ENCODE measurements around the gene GDF15. TPM values are rescaled to one million over a fixed set of nuclear protein-coding genes. Genes with fewer than 3 reads are reported as not detected.
"Not testable (repeated sequence)": the region's sequence is repeated elsewhere in the genome, so short reads cannot be mapped to it uniquely, and the experiment has no call there.

The GDF15 gene, protein sequence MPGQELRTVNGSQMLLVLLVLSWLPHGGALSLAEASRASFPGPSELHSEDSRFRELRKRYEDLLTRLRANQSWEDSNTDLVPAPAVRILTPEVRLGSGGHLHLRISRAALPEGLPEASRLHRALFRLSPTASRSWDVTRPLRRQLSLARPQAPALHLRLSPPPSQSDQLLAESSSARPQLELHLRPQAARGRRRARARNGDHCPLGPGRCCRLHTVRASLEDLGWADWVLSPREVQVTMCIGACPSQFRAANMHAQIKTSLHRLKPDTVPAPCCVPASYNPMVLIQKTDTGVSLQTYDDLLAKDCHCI
- total RNA-seq: not detected

DNA sequence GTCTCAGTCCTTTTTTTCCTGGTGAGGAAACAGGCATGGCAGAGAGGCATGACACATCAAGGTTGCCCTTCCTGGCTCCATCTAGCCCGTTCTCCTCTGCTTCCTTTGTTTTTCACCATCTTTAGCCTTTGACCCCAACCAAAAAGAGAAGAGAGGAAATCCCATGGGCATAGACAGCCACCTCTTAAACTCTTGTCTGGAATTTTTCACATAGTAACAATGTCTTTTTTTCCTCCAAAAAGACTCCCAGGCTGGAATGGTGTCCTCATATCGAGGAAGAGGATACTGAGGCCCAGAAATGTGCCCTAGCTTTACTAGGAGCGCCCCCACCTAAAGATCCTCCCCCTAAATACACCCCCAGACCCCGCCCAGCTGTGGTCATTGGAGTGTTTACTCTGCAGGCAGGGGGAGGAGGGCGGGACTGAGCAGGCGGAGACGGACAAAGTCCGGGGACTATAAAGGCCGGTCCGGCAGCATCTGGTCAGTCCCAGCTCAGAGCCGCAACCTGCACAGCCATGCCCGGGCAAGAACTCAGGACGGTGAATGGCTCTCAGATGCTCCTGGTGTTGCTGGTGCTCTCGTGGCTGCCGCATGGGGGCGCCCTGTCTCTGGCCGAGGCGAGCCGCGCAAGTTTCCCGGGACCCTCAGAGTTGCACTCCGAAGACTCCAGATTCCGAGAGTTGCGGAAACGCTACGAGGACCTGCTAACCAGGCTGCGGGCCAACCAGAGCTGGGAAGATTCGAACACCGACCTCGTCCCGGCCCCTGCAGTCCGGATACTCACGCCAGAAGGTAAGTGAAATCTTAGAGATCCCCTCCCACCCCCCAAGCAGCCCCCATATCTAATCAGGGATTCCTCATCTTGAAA lies at the start of gene GDF15:
GDF15 (plus strand) TSS at position 484 of the 868 bp plus-strand sequence; CDS start at position 516, 32 bp downstream.
- CTCF ChIA-PET: interaction anchor here (0.5 to 15.3 kb wide), 8 partner anchors 12 to 108 kb away, joined by 3 to 278 read pairs (median 6); partner anchors contain the start of genes LRRC25 and SSBP4
- H3K27me3 Mint-ChIP-seq: peaks cover 59% of the 10 kb centered on the region
- no peaks in the 10 kb centered on the region for H3K9me3 Mint-ChIP-seq (ENCODE audit: low read depth)
- H3K4me3 Mint-ChIP-seq: no peak within 1 kb of the TSS
- no peak within 1 kb of the TSS for H3K27ac Mint-ChIP-seq
- no peak for ATAC-seq
- no peaks in the 10 kb centered on the region for H3K36me3 Mint-ChIP-seq
- no peak for DNase-seq
- peaks cover 19% of the 10 kb centered on the region for H3K4me1 Mint-ChIP-seq

DNA sequence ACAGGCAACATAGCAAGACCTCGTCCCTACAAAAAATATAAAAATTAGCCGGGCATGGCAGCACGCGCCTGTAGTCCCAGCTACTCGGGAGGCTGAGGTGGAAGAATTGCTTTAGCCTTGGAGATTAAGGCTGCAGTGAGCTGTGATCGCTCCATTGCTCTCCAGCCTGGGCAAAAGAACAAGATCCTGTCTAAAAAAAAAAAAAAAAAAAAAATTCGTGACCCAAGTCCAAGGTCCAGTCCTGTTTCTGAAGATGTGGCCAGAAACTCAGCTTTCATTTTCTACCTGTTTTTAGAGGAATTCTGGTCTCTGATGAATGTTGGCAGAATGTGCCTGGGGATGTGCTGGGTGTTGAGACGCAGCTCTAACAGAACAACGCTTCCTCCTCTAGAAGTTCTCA lies 47.4 kb upstream of the GDF15 start:
- H3K4me3 Mint-ChIP-seq: no peak overlapping the region
- CTCF ChIA-PET: interaction anchor here (0.6 to 8.9 kb wide), 13 partner anchors 10 to 147 kb away, joined by 3 to 78 read pairs (median 6); partner anchors contain the start of genes JUND and LSM4
- H3K27ac Mint-ChIP-seq: no peak overlapping the region

DNA sequence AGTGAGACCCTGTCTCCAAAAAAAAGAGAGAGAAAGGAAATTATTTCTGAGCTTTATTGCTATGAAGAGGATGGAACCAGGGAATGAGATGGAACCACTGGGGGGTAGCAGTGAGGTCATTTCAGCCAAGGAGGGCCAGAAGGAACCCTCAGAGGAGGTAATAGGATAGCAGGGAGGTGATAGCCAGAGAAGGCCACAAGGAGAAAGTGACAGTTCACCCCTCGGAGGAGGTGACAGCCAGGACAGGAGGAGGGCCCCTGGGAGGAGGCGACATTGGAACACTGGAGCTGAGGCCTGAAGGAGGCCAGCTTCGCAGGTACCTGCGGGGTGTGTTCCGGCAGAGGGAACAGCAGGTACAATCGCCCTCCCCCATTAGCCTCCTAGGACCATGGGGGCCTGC lies 46.2 kb upstream of the GDF15 start:
- Mint-ChIP-seq H3K27me3 (no peaks in the 10 kb centered on the region), H3K9me3 (ENCODE audit: low read depth) (no peaks in the 10 kb centered on the region), H3K4me3 (peak overlapping the region; percentile 72), H3K4me1 (peaks cover 17% of the 10 kb centered on the region), H3K36me3 (peaks cover 1% of the 10 kb centered on the region), H3K27ac (peak overlapping the region; percentile 80)
- CTCF ChIA-PET: interaction anchor here (1.1 to 8.9 kb wide), 16 partner anchors 10 to 148 kb away, joined by 3 to 78 read pairs (median 4); partner anchors contain the start of genes JUND, LSM4 and SSBP4
- ATAC-seq: no peak
- DNase-seq: no peak

More for the DNA sequence above, 47.4 kb upstream of the GDF15 start:
- DNase-seq: no peak
- Mint-ChIP-seq H3K9me3 (ENCODE audit: low read depth) (no peaks in the 10 kb centered on the region), H3K27me3 (no peaks in the 10 kb centered on the region), H3K36me3 (peaks cover 1% of the 10 kb centered on the region), H3K4me1 (peaks cover 17% of the 10 kb centered on the region)
- ATAC-seq: no peak

DNA sequence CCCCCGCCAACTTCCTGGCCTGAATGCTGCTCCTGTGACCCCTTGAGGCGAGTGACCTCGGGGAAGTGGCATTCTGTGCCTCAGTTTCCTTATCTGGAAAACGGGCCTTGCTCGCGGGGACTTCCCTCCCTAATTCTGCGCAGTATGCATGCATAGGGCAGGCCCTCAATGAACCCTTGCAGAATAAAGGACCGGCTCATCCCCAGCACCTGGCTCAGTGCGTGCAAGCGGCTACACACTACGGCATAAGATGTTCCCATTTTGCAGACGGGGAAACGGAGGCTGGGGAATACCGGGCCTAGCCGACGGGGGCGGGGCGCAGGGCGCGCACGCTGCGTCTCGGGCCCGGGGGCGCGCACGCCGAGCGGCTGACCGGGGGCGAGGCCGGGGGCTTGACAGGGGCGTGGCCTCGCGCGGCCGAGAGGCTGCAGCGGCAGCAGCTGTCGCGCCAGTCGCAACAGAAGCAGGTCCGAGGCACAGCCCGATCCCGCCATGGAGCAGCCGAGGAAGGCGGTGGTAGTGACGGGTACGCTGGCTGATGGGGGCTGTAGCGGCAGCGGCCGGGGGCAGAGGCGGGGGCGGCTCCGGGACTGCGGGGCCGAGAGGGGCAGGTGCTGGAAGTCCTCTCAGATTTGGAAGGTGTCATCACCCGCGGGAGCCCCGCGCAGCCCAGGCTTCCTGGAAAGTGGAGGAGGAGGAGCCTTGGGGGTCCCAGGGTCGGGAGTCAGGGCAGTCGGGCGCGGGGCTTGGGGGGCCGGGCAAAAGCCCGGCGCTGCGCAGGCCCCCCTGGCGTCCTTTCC lies 45.6 kb upstream of the GDF15 start, which contains the start of gene PGPEP1:
PGPEP1 (plus strand) TSS at position 409 of the 800 bp plus-strand sequence; CDS start at position 493, 84 bp downstream.
- peak; percentile 71 for ATAC-seq
- H3K4me1 Mint-ChIP-seq: peaks cover 17% of the 10 kb centered on the region
- peak within 1 kb of the TSS; percentile 84 for H3K27ac Mint-ChIP-seq
- no peaks in the 10 kb centered on the region for H3K9me3 Mint-ChIP-seq (ENCODE audit: low read depth)
- H3K36me3 Mint-ChIP-seq: peaks cover 1% of the 10 kb centered on the region
- peak; percentile 73 for DNase-seq
- peak within 1 kb of the TSS; percentile 72 for H3K4me3 Mint-ChIP-seq
- CTCF ChIA-PET: interaction anchor here (0.6 to 8.9 kb wide), 13 partner anchors 11 to 149 kb away, joined by 3 to 78 read pairs (median 5); partner anchors contain the start of genes JUND, LSM4 and SSBP4
- no peaks in the 10 kb centered on the region for H3K27me3 Mint-ChIP-seq

DNA sequence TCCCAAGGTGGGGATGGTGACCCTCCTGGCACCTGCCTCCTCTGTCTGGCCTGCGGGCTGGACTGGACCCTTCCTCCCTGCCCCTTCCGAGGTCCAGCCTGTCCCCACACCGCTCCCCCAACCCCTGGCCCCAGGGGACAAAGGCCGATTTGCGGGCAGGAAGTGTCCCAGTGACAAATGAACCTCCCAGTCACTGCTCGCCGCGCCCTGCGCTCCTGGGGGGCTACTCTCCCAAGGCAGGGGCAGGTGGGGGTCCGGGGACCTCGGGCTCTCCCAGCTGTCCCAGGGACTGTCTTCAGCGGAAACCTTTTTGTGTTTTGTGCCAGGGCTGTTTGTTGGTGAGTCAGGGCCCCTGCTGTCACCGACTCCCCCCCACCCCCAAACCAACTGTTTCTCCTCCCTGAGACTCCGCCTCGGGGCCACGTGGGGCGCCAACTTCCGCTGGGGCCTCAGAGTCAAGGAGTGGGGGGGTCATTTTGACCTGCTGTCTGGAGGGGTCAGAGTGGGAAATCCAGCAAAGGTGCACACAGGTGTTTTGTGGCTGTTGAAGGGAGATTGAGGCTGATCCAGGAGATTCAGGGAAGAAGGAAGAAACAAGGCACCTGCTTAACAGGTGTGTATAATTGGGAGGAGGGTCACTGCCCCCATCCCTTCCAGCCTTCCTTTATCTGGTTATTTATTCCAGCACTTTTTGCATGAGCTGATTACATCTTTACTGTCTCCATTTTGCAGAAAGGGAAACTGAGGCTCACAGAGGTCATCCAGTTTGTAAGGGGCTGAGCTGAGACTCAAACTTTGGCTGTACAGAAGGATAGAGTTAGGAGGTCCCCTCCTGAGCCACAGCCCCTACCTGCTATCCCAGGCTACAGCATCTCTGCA lies 44.7 kb upstream of the GDF15 start:
- CTCF ChIA-PET: interaction anchor here (0.6 to 8.9 kb wide), 8 partner anchors 13 to 71 kb away, joined by 3 to 78 read pairs (median 4); partner anchors contain the start of gene JUND
- Mint-ChIP-seq H3K27me3 (no peaks in the 10 kb centered on the region), H3K9me3 (ENCODE audit: low read depth) (no peaks in the 10 kb centered on the region), H3K4me3 (peak overlapping the region; percentile 72), H3K36me3 (peaks cover 5% of the 10 kb centered on the region), H3K4me1 (peaks cover 17% of the 10 kb centered on the region), H3K27ac (peak overlapping the region; percentile 84)
- DNase-seq (peak; percentile 85), ATAC-seq (peak; percentile 77)

DNA sequence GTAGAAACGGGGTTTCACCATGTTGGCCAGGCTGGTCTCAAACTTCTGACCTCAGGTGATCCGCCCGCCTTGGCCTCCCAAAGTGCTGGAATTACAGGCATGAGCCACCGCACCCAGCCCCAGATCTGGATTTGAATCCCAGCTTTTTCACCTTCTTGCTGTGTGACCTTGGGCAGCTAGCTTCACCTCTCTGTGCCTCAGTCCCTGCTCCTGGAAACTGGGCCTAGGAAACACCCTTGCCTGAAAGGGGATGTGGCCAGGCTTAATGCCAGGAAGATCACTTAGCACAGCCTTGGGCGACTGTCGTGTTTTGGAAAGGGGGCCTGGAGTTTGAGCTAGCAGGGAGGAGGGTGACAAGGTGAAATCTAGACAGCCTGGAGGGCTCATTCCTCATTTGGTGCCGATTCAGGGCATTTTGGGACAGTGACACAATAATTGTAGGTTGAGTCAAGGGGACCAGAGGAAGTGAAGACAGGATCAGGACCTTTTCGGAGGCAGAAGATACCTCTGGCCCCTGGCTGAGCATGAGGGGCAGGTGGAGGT lies 43.8 kb upstream of the GDF15 start:
- Mint-ChIP-seq H3K27ac (peak overlapping the region; percentile 54), H3K36me3 (peaks cover 9% of the 10 kb centered on the region), H3K27me3 (no peaks in the 10 kb centered on the region), H3K4me3 (peak overlapping the region; percentile 72), H3K4me1 (peaks cover 19% of the 10 kb centered on the region), H3K9me3 (ENCODE audit: low read depth) (no peaks in the 10 kb centered on the region)
- CTCF ChIA-PET: interaction anchor here (0.8 to 8.9 kb wide), 8 partner anchors 14 to 91 kb away, joined by 3 to 78 read pairs (median 4); partner anchors contain the start of gene JUND
- DNase-seq (no peak), ATAC-seq (no peak)

DNA sequence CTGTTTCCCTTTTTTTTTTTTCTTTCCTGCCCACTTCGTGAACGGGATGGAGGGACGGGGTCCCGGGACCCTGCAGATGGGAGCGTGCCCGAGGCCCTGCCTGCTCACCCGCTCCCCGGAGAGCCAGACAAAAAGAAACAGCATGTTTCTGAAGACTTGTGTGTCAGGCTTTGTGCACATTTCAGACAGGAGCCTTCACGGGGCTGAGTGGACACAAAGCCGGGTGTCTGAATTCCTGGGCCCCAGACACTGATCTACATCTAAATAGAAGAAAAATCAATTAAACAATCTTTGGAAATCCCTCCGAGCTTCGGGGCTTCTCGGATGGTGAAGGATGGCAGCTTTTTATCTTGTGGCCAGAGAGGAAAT lies 41.4 kb upstream of the GDF15 start:
- no peak overlapping the region for H3K27ac Mint-ChIP-seq
- DNase-seq: no peak
- H3K4me3 Mint-ChIP-seq: no peak overlapping the region
- ATAC-seq: no peak
- H3K4me1 Mint-ChIP-seq: peaks cover 17% of the 10 kb centered on the region
- peaks cover 12% of the 10 kb centered on the region for H3K36me3 Mint-ChIP-seq
- H3K9me3 Mint-ChIP-seq (ENCODE audit: low read depth): no peaks in the 10 kb centered on the region
- H3K27me3 Mint-ChIP-seq: no peaks in the 10 kb centered on the region
- CTCF ChIA-PET: interaction anchor here (1.8 kb wide), 1 partner anchor 44 kb away, joined by 7 read pairs; no protein-coding TSS in a partner anchor

DNA sequence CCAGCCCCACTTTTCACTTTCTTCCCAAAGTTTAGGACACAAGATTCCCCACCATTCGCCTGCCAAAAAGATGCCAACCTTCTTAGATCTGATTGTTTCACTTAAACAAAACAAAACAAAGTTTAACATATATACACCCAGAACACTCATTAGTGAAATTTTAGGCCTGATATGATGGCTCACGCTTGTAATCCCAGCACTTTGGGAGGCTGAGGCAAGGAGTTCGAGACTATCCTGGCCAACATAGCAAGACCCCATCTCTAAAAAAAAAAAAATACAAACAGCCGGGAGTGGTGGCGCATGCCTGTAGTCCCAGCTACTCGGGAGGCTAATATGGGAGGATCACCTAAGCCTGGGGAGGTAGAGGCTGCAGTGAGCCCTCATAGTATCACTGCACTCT lies 40.7 kb upstream of the GDF15 start:
- H3K27ac Mint-ChIP-seq: no peak overlapping the region
- no peak overlapping the region for H3K4me3 Mint-ChIP-seq

DNA sequence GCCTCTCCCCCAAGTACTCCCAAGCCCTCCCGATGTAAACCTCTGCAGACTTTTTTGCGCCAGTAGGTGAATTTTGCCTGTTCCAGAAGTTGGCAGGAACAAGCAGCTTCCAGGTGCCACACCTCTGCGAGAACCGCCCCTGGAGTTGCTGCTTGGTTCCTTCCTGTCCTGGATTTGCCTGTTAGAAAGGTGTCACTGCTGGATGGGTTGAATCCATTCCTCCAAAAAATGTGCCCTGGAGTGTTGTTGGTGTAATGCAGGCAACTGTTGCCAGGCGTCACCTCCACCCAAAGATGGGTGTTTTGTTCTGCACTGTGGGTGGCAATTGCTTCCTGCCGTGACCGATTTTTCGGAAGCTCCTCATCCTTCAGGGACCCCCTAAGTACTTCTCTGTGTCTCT lies 39.9 kb upstream of the GDF15 start:
- DNase-seq (no peak), ATAC-seq (no peak)
- CTCF ChIA-PET: interaction anchor here (1.6 to 2.0 kb wide), 3 partner anchors 42 to 94 kb away, joined by 4 to 7 read pairs (median 5); no protein-coding TSS in a partner anchor
- H3K4me1 Mint-ChIP-seq: peaks cover 13% of the 10 kb centered on the region
- peak overlapping the region; percentile 8 for H3K27ac Mint-ChIP-seq
- no peak overlapping the region for H3K4me3 Mint-ChIP-seq
- H3K9me3 Mint-ChIP-seq (ENCODE audit: low read depth): no peaks in the 10 kb centered on the region
- H3K36me3 Mint-ChIP-seq: peaks cover 15% of the 10 kb centered on the region
- H3K27me3 Mint-ChIP-seq: no peaks in the 10 kb centered on the region

More for the DNA sequence above, 40.7 kb upstream of the GDF15 start:
- H3K9me3 Mint-ChIP-seq (ENCODE audit: low read depth): no peaks in the 10 kb centered on the region
- ATAC-seq: no peak
- peaks cover 13% of the 10 kb centered on the region for H3K4me1 Mint-ChIP-seq
- DNase-seq: no peak
- H3K27me3 Mint-ChIP-seq: no peaks in the 10 kb centered on the region
- CTCF ChIA-PET: interaction anchor here (0.7 to 1.8 kb wide), 2 partner anchors 43 to 48 kb away, joined by 3 to 7 read pairs; no protein-coding TSS in a partner anchor
- H3K36me3 Mint-ChIP-seq: peaks cover 13% of the 10 kb centered on the region

DNA sequence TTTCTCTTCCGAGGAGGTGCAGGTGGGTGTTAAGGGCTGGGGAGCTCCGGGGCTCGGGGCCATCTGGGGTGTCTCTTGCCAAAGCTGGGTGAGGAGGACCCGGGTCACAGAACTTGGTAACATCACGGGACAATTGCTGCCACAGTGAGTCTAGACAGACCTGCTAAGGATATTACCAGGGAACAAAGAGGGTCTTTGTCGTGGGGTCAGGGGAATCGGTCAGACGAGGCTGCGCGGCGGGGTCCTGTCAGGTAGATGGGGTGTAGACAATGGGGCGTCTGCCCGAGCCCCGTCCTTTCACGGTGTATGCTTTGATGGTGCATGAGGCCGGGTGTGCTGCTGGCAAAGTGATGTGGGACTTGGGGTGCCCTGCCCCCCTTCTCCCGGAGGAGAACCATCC lies 37.8 kb upstream of the GDF15 start:
- Mint-ChIP-seq H3K4me1 (peaks cover 2% of the 10 kb centered on the region), H3K36me3 (peaks cover 16% of the 10 kb centered on the region), H3K27me3 (no peaks in the 10 kb centered on the region), H3K9me3 (ENCODE audit: low read depth) (no peaks in the 10 kb centered on the region), H3K4me3 (no peak overlapping the region), H3K27ac (no peak overlapping the region)
- ATAC-seq (no peak), DNase-seq (no peak)
- CTCF ChIA-PET: interaction anchor here (1.0 to 2.0 kb wide), 4 partner anchors 9 to 61 kb away, joined by 3 to 6 read pairs (median 4); no protein-coding TSS in a partner anchor

DNA sequence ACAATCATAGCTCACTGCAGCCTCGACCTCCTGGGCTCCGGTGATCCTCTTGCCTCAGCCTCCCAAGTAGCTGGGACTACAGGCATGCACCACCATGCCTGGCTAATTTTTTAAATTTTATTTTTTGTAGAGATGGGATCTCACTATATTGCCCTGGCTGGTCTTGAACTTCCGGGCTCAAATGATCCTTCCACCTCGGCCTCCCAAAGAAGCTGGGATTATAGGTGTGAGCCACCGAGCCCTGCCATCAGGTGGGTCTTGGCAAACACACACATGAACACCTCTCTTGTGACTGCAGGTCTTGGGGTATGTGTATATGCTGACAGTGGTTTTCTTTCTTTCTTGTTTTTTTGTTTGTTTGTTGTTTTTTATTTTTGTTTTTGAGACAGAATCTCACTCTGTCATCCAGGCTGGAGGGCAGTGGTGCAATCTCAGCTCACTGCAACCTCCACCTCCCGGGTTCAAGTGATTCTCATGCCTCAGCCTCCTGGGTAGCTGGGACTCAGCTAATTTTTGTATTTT lies 37.1 kb upstream of the GDF15 start:
- not testable (repeated sequence) for DNase-seq; H3K27me3 Mint-ChIP-seq; H3K27ac Mint-ChIP-seq; H3K4me1 Mint-ChIP-seq; H3K4me3 Mint-ChIP-seq; ATAC-seq; H3K9me3 Mint-ChIP-seq (ENCODE audit: low read depth)
- H3K36me3 Mint-ChIP-seq: peaks cover 19% of the 10 kb centered on the region
- CTCF ChIA-PET: interaction anchor here (1.0 to 2.0 kb wide), 8 partner anchors 10 to 68 kb away, joined by 3 to 6 read pairs (median 4); no protein-coding TSS in a partner anchor
